GM18858 (cell line): Measurements from ENCODE around the gene TPRG1L.

ENCODE experiments used
- ATAC-seq: cut with Tn5 transposase; IDR thresholded peaks from one replicate; pipeline ENCODE4 v1.9.1; 2021; ENCODE audit not compliant: unreplicated experiment

The TPRG1L gene

DNA sequence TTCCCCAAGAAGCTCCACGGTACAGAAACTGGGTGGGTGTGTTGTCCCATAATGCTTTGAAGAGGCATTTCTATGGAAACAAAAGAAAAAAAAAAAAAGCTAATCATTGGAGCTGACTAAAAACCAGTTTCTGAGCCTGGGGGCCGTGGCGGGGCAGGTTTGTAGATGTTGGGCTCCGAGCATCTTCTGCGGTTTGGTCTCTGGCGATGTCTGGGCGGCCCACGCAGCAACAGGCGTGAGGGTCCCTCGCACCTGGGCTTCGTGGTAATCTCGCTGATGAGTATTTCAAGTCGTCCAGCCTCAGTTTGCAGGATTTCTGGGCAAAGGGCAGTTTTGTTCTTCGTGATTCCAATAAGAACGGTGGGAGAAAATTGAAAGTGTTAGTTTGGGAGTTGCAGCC, 34.3 kb downstream of the TPRG1L start:
- no peak for ATAC-seq

DNA sequence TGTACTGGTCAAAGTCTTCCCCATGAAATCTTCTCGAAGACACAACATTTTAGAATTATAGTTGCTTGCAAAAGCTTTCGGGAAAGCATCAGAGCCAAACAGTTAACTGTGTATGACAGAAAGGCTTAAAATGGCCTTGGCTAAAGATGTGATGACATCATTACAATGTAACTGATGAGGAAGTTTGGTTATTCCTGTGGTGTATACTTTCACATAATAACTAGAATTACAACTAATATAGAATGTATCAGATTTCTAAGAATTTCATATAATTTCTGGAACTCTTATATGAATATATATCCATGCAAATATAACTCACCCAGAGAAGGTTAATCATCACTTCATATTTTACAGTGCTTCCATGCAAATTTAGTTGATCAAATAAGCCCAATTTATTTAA, 35.9 kb downstream of the TPRG1L start:
- ATAC-seq: no peak

DNA sequence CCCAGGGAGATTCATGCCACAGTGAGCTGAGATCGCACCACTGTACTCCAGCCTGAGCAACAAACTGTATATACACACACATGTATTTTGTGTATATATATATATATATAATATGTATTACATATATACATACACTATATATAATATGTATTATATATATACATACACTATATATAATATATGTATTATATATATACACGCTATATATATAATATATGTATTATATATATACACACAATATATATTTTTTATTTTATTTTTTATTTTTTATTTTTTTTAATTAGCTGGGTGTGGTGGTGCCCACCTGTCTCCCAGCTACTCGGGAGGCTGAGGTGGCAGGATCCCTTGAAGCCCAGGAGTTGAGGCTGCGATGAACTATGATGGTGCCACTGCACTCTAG, 36.8 kb downstream of the TPRG1L start:
- no peak for ATAC-seq

DNA sequence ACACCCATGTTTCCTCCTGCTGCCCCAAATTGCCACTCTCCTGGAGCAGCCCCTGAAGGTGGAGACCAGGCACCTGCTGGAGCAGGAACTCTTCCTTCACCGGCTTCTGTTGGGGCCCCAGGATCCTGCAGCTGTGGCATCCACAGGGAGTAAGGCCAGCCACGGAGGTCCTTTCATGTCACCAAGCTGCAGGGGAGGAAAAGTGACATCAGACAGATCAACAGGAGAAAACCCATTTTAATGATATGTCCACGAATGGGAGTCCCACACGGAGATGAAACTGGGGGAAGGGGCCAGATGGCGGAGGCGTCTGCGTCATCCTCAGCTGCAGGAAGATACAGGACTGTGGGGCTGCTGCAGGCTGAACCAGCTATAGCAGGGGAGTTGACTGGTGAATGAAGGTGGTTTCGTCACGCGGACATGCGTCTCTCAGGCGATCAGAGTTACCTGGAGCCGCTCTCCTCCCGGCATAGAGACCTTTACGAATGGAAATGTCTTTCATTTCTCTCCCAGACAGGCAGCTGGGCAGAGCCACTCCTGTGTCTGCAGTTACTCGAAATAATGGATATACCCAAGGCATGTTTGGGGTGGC, 37.4 kb downstream of the TPRG1L start:
- ATAC-seq: no peak

DNA sequence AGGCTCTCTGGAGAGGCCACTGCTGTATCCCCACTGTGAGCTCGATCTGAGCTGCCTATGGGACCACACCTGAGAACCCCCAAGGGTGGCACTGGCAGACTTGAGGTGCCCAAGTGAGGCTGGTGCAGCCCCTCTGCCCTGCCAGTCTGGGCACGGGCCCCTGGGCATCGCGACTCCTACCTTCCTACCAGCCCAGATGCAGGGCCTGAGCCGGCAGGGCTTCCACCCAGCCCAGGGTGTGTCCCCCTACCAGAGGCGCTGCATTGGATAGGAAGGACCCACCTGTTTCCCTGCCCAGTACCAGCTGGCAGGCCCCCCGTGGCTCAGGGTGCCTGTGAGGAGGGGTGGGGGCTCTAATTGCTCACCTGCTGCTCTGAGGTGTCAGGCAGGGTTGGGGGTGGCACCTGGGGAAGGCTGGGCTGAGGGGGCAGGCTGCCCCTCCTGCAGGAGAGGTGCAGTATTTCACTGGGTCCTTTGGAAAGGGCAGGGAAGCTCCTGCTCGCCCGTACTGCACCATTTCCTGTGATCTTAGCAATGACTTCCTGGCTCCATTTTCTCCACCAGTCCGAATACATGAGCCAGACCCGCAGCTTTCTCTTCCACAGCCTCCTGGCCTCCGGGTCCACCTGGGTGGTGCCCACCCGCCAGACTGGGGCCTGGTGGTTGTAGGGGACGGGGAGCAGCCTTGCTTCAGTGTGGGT, 39.3 kb downstream of the TPRG1L start:
- ATAC-seq: no peak

DNA sequence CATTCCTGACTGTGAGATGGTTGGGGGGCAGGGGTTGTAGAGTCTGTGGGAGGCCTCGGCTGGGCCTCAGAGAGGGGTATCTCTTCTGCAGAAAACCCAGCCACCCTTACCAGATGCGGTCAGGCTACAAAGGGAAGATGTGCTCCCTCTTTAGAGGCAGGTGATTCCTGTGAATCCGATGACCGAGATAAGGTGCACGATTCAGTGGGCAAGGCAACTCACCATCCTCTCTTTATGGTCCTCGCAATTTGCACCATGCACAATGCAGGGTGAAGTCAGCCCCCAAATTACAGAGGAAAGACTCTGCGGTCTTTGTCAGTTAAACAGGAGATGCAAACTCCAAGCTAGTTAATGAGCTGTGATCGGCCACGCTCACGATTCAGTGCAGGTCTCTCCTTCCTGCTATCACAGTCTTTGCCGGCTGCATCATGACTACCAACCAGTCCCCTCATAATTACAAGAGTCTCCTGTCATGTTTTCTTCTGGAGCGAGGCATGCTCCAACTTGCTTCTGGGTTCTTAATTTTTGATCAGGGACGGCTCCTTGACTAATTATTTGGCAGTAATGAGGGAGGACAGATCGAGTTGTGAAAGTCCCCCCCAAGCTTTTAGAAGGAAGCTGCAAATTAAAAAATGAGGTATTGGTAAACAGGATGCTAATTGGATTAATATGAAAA, 40.0 kb downstream of the TPRG1L start:
- ATAC-seq: no peak

DNA sequence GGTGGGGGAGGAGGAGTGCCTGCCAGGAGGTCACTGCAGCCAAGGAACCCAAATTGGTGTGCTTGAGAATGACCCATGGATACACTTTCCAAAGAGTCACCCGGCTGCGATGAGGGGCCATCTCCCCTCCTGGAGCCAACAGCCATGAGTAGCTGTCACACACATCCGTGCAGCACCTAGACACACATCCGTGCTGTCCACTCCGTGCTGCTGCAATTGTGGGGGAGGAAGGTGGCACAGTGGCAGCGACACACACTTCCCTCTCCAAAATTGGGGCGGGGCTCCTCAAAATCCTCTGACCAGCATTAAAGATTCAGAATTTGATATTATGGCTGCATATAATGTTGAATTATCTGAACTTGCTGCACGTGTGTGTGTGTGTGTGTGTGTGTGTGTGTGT, 43.3 kb downstream of the TPRG1L start:
- ATAC-seq: no peak

DNA sequence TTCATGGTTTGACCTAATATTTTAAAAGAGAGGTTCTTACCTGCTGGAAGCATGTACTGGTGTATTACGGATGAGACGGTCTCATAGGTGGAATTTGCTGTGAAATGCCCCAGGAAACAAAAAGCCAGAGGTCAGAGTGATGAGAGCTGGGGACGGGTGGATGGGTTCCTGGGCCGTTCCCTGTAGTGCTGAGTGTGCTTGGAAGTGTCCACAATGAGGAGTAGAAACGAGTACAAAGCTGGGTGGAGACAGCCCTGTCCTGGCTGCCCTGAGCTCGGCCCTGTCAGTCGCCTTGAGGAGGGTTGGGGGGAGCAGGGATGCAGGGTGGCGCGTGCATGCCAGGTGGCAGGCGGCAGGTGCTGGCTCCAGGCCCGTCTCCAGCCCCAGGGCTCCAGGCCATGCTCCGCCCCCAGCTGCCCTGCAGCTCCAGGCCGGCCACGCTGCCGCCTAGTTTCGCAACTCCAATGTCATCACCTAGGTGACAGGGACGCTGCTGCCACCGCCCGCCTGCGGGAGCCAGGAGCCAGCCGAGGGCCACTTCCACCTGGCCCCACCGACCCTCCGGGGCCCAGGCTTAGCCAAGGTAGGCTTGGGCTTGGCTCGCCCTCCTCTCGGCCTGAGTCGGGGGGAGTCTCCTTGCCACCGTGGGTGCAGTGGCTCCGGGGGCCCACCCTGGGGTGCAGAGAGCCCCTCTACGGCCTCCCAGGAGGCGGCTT, 43.9 kb downstream of the TPRG1L start:
- ATAC-seq: no peak

DNA sequence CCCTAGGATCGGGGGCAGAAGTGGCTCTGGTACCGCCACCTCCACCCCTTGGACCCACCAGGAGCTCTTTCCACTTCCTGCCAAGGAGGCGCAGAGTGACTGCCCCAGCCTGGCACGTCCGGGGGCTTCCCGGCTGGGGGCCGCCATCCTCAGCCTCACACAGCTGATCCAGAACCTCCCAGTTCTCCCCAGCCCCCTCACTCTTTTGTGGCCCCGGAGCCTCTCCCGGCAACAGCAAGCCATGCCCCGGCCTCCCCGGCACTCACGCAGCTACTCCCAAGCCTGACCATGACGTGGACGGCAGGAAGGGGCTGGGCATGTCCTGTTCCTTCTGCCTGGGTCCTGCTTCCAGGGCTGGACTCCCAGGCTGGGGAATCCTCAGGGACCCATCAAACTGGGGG, 44.6 kb downstream of the TPRG1L start:
- no peak for ATAC-seq

DNA sequence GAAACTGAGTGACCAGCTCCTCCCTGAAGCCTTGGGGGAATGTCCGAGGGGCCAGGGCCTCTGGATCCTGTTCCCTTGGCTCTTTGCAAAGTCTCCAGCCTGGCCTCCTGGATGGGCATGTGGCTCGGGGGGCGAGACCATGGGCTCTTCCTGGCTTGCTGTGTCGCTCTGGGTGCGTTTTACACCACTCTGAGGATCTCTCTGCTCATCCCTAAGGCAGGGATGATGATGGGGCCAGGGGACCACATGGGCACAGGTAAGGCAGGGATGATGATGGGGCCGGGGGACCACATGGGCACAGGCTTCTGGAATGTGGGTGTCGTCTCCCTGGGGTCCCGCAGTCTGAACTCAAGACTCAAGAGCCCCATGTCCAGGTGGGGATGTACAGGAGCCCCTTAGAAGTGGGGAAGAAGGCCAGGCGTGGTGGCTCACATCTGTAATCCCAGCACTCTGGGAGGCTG, 45.2 kb downstream of the TPRG1L start:
- no peak for ATAC-seq

DNA sequence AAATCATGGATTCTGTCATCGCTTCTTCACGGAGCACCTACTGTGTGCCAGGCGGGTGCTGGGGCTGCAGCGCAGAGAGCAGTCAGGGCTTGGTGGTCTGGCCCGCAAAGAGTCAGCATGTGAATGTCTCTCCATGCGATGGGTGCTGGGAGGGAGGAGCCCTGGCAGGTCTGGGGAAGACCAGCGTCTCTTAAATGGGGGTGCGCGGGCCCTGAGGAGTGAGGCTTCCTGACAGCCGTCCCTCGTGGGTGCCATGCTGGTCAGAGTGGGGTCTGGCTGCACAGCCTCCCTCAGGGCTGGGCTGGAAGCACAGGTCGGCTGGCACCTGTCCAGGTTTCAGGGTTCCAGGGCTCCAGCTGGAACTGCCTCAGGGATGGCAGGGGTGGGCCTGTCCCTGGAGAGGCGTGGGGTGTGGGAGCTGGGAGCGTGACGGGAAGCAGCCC, 46.0 kb downstream of the TPRG1L start:
- no peak for ATAC-seq

DNA sequence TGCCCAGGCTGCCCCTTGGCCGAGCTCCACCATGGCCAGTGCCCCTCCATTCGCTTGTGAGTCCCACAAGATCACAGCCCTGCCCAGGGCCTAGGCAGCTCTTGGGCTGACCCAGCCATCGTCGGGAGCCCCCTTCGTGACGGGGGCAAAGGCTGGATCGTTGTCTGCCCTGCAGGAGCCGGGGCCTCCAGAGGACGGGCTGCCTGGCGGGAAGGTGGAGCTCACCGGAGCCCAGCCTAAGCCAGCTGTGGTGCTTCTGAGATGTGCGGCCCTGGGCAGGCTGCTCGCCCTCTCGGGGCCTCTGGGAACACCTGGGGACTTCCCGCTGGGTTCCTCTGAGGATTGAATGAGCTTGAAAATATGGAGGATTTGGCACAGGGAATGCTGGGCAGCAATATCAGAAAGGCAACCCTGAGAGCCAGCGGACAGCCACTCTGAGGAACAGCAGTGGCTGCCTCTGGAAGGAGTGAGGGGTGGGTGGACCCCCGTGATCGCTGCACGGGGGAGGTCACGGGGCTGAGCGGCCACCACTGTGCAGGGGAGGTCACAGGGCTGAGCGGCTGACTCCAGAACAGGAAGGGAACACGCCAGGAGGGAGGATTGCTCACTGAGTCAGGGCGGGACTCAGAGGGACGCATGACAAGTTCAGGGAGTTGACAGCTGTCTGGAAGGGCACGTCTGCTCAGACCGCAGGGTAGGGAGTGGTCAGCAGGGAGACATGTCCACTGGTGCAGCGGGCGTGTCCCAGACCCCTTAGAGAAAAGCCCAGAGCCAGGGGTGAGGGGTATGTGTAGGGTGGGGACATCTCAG, 46.8 kb downstream of the TPRG1L start:
- no peak for ATAC-seq

DNA sequence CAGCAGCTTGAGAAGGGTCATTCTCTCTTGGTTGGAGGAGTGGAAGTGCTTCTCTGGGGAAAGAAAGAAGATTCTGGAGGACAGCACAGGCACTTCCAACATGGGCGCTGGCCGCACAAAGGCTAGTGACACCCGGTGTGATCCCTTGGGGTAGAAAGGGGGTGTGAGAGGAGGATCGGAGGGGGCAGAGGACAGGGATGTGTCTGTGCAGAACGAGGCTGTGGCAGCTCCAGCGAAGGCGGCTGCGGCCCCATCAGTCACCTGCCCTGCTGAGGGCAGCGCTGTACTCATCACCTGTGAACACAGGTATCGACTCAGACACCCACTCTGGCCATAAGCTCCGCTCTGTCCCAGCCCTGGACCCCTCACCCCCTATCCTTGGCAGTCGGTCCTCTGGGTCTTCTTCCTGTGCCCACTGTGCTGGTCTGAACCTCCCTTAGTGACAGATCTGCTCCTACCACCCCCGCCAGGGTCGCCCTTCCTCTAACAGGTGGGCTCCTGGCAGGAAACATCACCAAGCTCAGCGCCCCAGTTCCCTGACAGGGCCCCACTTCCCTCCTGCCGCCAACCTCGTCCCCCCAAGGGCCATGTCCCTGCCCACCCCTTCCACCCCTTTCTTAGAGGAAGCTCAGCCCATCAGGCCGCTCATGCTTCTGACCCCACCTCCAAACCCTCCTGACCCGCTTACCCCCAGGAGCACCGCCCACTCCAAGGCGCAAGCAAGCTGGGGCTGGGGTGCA, 47.6 kb downstream of the TPRG1L start:
- no peak for ATAC-seq

DNA sequence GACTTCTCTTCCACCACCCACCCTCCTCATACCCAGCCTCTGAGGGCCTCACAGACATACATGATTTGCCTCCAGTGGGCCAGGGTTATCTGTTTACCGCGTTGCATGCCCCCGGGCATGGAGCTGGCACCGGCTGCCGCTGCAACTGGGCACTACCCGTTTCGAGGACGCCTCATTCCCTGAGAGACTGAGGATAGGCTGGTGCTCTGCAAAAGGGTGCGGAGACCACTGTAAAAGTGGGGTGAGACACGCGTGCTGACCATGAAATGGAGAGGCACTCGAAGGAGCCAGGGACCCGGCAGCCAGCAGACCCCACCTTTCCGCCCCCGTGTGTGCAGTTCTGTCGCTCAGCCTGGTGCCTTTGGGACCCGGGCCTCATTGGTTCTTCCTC, 48.2 kb downstream of the TPRG1L start:
- ATAC-seq: no peak

DNA sequence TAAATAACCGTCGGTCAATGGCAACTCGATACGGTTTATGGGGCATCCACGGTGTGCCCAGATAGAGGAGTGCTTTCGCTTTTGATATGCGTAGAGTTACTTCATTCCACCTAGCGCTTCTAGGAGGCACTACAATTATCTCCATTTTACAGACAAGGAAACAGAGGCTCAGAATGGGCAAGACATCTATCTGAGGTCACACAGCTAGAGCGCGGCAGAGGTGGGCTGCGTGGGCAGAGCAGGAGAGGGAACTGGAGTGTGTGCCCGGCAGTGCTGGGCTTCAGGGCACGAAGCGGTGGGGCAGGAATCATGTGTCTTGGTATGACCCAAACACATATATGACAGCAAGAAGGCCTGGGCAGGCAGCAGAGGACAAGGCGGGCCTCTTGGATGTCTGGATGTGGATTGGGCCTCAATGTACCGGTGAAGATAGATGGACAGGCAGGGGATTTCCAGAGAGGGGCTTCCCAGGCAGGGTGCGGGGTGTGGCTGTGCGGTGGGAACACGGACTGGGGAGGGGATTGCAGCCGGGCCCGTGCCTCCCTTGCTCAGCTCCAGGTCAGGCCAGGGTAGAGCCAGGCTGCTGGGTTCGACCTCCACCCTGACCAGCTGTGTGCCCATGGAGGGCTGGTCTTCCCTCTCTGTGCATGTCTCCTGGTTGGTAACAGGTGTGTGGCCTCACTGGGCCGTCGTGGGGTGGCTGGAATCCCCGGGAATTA, 48.7 kb downstream of the TPRG1L start:
- no peak for ATAC-seq

DNA sequence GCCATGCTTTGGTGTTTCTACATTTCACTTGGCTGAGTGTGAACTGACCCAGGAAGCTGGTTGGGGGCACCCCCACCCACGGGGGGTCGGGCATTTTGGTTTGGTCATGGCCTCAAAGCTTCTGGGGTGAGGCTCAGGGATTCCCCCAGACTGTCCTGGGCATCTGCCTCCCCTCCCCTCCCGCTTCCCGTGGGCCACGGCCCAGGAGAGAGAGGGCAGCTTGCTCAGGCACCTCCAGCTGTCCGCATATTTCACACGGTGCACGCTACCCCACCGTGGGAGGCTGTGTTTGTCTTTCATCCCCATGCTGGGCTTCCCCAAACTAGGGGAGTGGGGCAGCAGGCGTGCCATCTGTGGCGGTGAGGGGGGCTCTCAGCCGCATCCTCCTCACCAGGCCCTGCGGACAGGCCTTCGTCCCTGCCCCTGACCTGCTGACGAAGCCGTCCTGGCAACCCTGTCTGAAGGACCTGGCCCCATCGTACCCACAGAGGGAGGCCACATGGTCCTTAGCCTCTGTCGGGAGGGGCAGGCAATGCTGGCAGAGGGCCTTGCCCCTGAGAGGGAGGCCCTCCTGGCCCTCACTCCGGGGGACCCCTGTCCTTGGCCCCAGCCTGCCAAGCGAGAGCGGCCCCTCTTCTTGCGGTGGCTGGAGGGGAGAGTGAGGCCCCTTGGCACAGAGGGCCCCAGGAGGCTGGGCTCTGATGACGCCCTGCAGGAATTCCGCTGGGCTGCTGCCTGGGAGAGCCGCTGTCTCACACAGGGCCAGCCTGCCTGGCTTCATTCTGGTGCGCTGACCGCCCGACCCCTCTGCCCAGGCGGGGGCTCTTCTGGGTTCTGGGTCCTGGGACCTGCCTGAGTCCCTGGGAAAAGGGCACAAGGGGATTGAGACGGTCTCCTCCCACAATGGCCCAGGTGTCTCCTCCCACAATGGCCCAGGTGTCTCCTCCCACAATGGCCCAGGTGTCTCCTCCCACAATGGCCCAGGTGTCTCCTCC, 49.6 kb downstream of the TPRG1L start:
- ATAC-seq: no peak

DNA sequence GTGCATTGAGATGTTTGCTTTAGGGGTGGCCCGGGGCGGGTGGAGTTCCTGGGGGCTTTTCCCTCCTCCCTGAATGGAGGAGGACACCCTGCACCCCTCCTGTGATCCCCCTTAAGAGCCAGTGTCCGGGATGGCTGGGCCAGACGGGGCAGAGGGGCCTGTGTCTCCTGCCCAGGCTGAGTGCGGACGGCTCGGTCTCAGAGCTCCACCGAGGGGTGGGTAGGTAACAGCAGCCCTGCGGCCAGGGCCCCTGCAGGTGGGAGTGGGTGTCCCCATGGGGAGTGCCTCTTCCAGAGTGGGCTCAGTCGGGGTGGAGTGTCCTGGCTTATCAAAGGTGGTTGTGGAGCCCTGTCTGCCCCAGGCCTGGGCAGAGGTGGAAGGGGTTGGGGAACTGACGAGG, 50.6 kb downstream of the TPRG1L start:
- no peak for ATAC-seq
